HG02970 (cell line): ENCODE measurements around the gene WFDC8.
"Not testable (repeated sequence)": the region's sequence is repeated elsewhere in the genome, so short reads cannot be mapped to it uniquely, and the experiment has no call there.

Source experiments
- ATAC-seq: cut with Tn5 transposase; IDR thresholded peaks from one replicate; pipeline ENCODE4 v1.9.1; 2021; ENCODE audit warnings: mild to moderate bottlenecking, moderate library complexity, moderate number of reproducible peaks; ENCODE audit not compliant: unreplicated experiment, low FRiP score

WFDC8 gene

DNA sequence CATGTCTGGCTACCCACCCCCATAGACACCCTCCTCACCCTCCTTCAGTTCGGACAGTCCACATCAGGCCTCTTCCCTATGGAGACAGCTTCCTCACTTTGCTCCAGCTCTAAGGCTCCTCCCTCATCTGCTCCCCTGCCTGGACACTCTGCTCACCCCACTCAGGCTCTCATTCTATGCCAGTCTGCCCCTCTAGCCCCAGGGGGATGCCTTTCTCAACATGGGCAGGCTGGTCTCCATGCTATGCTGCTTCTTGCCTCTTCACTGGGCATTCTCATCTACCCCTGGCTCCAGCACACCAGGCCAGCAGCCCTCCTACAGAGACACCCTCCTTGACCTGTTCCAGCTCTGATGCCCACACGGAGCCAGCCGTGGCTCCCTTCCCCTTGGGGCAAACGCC lies at the start of gene WFDC8:
Gene WFDC8 (minus strand): TSS at position 101 of the 400 bp plus-strand sequence. CDS start 37 bp downstream, at position 64.
- no peak for ATAC-seq

DNA sequence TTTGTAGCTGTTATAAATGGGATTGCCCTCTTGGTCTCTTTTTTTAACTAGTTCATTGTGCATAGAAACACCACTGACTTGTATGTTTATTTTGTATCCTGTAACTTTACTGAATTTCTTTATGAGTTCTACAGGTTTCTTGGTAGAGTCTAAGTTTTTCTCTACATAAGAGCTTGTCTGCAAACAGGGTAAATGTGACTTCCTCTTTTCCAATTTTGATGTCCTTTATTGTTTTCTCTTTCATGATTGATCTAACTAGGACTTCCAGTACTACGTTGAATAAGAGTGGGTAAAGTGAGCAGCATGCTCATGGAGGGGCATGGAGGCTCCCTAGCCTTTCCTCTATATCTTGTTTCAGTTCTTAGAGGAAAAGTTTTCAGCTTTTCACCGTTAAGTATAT lies 47.5 kb upstream of the WFDC8 start:
- no peak for ATAC-seq

DNA sequence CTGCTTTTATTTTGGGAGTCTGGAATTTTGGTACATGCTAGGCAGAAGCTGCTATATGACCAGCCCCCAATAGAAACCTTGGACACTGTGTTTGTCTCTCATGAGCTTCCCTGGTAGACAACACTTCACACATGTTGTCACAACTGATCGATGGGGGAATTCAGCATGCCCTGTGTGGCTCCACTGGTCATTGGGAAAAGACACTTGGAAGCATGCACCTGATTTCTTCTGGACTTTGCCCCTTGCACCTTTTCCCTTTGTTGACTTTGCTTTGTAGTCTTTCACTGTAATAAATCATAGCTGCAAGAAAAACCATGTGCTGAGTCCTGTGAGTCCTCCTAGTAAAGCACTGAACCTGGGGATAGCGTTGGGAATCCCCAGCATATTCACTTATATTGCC lies 42.5 kb upstream of the WFDC8 start:
- ATAC-seq: no peak

DNA sequence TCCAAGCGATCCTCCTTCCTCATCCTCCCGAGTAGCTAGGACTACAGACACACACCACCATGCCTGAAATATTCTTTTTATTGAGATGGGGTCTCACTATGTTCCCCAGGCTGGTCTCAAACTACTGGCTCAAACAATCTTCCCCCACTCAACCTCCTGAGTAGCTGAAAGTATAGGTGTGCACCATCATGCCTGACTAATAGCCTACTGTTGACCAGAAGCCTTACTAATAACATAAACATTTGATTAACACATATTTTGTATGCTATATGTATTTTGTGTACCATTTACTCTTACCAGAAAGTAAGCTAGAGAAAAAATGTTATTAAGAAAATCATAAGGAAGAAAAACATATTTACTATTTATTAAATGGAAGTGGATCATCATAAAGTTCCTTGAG lies 38.5 kb upstream of the WFDC8 start:
- no peak for ATAC-seq

DNA sequence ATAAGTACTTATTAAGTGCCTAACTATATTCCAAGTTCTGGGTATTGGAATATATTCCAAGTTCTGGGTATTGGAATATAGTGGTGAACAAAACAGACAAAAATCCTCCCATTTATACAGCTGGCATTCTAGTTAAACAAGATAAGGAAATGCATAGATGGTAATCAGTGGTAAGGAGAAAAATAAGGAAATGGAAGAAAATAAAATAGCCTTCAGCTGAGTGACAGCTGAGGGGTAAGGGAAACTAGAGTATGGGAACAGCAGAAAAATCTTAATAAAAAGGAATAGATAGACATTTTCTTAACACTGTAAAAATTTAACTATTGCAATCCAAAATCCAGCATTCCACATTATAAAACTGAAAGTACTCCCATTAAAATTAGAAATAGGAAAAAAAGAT lies 33.2 kb upstream of the WFDC8 start:
- no peak for ATAC-seq

DNA sequence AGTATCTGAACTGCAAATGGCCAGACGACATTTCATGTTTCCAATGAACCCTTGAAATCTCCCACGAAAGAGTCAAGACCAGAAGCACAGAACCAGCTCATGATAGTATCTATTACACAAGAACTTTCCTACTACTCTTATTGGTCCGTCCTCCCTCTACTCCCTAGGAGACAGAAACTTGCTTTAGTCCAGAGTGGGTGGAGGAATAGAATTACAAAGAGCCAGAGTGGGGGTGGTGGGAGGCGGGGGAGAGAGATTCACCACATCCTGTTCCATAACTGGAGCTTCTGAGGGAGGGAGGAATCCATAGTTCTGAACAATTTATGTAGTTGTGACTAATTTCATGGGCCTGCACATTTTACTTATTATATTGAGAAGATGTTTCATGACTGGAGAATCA lies 32.0 kb upstream of the WFDC8 start:
- no peak for ATAC-seq

DNA sequence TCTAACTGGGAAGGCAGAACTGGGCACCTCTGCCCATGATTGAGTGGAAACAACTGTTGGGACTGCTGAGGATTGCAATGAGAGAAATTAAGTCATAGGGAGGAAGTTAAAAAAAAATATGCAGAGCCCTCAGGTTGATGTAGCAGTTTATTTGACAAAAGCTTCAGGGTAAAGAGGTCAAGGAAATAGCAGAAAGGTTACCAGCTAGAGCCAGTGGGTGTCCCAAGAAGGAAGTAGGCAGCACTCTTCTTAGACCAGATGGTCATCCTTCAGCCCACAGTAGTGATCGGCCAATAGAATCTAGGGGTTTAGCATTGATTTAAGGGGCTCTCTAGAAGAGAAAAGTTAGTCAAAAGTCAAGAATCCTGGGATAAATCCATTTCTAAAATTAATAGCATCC lies 28.7 kb upstream of the WFDC8 start:
- no peak for ATAC-seq

DNA sequence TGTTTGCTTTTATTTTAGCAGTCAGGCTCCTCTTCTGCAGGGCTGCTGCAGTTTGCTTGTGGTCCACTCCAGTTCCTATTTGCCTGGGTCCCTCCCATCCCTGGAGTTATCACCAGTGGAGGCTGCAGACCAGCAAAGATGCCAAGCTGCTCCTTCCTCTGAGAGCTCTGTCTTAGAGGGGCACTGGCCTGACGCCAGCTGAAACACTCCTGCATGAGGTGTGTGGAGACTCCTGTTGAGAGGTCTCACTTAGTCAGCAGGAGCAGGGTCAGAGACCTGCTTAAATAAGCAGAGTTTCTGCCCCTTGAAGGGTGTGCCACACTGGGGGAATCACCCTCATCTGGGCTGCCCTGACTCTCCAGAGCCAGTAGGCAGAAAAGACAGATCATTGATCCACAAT lies 16.2 kb upstream of the WFDC8 start:
- no peak for ATAC-seq

DNA sequence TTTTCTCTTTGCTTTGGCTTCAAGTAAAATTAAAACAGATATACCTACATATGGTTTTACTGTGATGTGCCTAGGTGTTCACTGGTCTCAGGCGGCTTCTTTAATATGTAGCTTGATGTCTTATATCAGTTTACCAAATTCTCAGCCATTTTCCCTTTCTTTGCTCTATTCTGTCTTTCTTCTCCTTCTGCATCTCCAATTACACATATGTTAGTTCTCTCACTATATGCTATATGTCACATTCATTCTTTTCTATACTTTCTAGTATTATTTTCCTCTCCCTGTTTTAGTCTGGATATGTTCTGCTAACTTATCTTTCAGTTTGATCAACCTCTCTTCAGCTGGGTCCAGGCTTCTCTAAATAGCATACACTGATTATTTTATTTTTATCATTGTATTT lies 14.4 kb upstream of the WFDC8 start:
- no peak for ATAC-seq

DNA sequence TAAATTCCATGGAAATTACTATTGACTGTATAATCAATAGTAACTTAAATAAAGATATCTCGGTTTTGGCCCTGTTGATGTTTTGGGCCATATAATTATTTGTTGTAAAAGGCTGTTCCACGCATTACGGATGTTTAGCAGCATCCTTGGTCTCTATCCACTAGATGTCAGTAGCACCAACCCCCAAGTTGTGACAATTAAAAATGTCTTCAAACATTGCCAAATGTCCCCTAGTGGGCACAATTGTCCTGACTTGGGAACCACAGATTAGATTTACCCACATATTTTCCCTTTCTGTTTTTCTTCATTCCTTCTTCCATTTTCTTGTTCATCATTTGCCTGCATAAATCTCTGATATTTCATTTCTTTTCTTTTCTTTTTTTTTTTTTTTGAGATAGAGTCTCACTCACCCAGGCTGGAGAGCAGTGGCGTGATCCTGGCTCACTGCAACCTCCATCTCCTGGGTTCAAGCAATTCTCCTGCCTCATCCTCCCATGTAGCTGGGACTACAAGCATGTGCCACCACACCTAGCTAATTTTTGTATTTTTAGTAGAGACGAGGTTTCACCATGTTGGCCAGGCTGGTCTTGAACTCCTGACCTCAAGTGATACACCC lies 13.6 kb upstream of the WFDC8 start:
- ATAC-seq: no peak

DNA sequence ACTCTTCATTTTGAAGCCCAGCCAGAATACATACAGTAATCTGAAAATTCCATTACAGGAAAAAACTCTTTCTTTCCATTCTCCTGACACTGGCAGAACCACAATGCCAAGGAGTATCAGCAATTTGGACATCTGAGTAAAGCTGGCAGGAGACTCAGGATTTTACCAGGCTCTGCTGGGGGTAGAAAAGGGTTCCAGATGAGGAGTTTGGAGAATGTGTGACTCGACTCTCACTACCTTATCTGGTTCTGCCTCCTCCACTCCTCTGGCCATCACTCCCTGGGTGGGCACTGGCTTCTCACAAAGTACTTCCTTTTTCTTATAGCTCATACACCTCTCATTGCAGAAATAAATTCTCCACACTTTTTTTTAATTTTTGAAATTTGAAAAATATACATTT lies 10.6 kb upstream of the WFDC8 start:
- no peak for ATAC-seq

DNA sequence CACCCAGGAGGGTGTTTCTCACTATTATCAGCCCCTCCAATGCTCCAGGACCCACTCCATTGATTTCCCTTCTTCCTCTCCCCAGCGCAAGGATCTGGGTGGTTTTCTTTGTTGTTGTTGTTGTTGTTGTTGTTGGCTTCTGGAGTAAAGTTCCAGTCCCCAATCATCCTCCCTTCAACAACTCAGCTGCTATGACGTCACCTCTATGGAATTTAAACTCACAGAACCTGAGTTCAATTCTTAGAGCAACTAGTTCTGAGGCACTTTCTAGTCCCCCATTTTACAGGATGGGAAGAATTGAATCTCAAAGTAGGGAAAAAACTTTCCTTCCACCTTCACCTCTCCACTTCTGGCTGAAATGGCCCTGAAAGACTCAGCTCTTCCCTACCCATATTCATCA lies 9.7 kb upstream of the WFDC8 start:
- ATAC-seq: no peak

DNA sequence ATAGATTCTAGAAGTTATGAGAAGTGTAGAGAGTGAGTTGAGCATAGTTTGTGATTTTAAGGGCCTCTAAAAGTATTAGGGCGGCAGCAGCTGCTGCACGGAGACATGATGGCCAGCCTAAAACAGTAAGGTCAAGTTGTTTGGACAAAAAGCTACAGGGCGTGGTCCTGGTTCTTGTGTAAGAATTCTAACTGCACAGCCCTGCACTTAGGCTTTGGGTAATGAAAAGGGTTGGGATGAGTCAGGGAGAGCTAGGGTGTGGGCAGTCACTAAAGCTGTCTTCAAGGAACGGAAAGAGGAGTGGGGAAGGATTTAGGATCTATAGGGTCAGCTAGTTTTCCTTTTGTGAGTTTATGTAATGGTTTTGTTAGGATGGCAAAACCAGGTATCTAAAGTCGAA lies 6.9 kb upstream of the WFDC8 start:
- ATAC-seq: not testable (repeated sequence)

DNA sequence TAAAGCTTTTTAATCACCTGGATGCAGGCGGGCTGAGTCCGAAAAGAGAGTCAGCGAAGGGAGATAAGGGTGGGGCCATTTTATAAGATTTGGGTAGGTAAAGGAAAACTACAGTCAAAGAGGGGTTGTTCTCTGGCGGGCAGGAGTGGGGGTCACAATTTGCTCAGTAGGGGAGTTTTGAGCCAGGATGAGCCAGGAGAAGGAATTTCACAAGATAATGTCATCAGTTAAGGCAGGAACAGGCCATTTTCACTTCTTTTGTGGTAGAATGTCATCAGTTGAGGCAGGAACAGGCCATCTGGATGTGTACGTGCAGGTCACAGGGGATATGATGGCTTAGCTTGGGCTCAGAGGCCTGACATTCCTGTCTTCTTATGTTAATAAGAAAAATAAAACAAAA lies 5.2 kb upstream of the WFDC8 start:
- not testable (repeated sequence) for ATAC-seq

DNA sequence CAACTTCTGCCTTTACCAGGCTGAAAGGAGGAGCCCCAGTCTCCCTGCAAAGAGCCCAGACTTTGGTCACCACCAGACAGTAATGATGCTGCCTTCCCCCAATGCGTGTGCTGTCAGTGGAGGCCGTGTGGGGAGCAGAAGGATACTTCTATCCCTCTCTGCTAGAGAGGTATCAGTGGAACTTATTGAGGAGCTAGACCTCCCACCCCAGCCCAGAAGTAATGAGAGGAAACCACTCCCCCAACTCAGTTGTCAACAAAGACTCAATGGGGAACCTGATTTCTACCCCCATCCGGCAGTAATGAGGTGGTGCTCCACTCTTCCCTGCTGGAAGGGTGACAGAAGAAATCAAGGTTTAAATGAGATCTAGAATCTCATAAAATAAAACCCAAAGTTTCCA lies 4.4 kb upstream of the WFDC8 start:
- ATAC-seq: no peak

DNA sequence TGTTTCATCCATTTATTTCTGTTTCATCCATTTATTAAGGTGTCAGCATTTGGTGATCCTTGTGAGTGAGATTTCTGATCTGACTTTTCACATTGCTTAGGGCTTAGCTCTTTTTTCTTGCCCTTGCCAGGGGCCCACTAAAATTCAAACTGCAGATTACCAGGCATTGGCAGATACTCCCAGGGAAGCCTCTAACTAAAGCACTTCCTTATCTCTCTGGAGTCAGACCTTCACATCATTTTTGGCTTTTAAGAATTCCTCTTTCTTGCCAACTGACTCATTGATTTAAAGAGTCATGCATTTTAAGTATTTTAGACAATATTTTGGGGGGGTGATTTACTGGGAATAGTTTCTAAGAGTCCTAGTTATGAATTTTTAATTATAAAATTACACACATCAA lies 2.6 kb upstream of the WFDC8 start:
- no peak for ATAC-seq

DNA sequence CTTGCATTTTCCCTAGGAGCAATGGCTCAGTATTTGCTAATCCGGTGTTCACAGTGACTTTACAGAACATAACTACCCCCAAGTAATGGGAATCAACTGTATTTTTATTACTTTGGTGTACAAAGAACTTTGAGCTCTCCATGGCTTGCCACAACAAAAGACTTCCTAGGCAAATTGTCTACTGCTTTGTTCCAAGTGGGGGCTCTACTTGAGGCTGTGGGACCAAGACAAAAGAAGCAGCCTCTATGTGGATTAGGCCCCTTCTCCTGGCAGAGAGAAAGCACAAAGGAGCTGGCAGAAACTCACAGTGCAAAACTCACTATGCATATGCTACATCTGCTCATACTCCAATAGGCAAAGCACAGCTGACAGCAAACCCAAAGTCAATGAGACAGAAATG lies 853 bp downstream of the WFDC8 start:
- ATAC-seq: no peak

DNA sequence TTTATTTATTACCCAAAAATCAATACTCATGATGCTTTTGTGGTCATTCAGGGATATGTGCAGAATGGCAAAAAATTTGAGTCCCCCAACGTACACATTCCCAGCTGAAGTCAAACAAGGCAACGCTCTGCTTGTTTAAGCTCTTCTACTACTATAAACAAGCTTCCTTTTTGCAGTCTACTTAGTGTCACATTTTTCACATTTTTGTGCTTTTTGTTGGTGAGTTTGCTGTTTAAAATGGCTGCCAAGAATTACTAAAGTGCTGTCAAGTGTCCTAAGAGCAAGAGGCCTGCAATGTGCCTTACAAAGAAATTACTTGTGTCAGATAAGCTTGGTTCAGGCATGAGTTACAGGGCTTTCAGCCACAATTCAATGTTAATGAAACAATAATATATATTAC lies 2.1 kb downstream of the WFDC8 start:
- no peak for ATAC-seq

DNA sequence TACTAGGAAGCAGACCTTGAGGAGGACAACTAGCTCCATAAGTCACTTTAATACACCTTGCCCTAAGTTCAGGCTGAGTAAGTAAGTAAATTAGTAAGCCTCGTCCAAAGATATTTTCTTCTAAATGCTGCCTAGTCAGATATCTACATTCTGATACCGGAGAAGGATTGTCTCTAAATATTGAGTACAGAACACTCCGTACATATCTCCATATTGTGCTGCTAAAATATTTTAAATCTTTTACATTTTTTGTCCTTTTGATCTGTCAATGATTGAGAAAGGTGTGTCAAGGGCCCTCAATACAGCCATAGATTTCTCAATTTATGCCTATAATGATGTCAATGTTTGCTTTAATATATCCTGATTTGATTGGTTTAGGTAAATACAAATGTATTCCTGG lies 3.2 kb downstream of the WFDC8 start:
- no peak for ATAC-seq

DNA sequence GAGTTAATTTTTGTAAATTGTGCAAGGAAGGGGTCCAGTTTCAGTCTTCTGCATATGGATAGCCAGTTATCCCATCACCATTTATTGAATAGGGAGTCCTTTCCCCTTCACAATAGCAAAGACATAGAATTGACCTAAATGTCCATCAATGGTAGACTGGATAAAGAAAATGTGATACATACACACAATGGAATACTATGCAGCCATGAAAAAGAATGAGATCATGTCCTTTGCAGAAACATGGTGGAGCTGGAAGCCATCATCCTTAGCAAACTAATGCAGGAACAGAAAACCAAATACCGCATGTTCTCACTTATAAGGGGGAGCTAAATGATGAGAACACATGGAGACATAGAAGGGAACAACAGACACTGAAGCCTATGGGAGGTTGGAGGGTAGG lies 9.4 kb downstream of the WFDC8 start:
- not testable (repeated sequence) for ATAC-seq

DNA sequence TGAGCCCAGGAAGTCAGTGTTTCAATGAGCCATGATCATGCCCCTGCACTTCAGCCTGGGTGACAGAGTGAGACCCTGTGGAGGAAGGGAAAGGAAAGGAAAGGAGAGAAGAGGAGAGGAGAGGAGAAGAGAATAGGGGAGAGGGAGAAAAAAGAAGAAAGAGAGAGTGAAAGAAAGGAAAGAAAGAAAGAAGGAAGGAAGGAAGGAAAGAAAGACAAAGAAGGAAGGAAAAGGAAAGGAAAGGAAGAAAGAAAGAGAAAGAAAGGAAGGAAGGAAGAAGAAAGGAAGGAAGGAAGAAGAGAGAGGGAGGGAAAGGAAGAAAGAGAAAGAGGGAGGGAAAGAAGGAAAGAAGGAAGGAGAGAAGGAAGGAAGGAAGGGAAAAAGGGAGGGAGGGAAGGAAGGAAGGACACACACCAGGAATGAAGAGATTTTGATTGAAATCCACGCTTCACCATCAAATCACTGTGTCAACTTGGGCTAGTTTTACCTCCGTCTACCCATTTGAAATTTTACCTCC lies 14.3 kb downstream of the WFDC8 start:
- no peak for ATAC-seq

DNA sequence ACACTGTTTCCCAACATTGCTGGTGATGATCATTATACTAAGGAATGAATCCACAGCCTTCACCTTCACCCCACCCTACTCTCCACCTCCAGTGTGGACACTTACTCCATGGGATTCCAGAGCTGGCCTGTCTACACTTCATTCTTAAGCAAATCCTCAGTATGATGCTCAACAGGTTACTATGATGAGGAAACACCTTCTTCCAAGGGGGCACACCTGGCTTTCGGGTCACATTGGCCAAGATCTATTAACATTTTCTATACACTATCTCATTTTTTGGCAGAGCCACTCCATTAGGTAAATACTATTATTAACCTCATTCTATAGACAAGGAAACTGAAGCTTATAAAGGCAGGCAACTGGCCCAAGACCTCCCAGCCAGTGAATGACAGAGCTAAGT lies 23.9 kb downstream of the WFDC8 start:
- ATAC-seq: no peak

DNA sequence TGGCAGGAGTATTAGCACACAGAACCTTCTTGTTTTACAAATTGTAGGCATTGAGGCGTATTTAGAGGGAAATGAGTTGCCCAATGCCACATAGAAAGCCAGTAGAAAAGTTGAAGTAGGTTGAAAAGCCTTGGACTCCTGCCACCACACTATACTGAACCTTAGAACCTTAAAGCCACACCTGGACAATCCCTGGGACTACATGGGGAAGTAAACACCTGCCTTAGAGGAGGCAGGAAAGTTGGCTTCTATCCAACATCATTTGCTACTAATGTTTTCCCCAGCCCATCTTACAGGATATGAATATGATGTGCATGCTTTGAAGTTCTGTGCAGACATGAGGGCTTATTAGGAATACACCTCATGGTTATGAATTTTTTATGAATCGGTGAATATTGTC lies 26.6 kb downstream of the WFDC8 start:
- no peak for ATAC-seq
